ENCODE data around the gene SLC49A3. TPM values are rescaled to one million over a fixed set of nuclear protein-coding genes. Genes with fewer than 3 reads are reported as not detected.

Gene SLC49A3
- polyA plus RNA-seq, 5 donors, result 4.6 to 12.5 (median 8.0) TPM

GRCh38 chr4:666822-667544 lies 22.0 kb downstream of the SLC49A3 start:
- no peak for DNase-seq

DNA sequence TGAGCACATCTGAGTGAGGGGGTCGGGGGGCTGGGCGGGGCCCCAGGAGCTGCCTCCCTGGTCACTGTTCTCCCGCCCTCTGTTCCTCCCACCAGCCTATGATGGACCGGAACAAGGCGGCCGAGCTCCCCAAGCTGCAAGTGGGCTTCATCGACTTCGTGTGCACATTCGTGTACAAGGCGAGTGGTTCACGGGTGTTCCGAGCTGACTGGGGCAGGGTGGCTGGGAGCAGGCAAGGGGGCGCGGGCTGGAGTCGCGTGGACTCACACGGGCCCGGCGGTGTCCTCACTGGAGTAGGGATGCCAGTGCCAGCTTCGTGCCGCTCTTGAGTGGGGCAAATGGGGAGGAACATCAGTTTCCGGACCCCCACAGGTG lies 22.5 kb downstream of the SLC49A3 start:
- no peak for DNase-seq

- DNase-seq, result no peak
Observed at GRCh38 chr4:665751-666435, 23.1 kb downstream of the SLC49A3 start.

- DNase-seq, result no peak
Observed at GRCh38 chr4:665381-665750, 23.6 kb downstream of the SLC49A3 start.

- no peak for DNase-seq
Observed at GRCh38 chr4:664713-665231, 24.2 kb downstream of the SLC49A3 start.

DNA sequence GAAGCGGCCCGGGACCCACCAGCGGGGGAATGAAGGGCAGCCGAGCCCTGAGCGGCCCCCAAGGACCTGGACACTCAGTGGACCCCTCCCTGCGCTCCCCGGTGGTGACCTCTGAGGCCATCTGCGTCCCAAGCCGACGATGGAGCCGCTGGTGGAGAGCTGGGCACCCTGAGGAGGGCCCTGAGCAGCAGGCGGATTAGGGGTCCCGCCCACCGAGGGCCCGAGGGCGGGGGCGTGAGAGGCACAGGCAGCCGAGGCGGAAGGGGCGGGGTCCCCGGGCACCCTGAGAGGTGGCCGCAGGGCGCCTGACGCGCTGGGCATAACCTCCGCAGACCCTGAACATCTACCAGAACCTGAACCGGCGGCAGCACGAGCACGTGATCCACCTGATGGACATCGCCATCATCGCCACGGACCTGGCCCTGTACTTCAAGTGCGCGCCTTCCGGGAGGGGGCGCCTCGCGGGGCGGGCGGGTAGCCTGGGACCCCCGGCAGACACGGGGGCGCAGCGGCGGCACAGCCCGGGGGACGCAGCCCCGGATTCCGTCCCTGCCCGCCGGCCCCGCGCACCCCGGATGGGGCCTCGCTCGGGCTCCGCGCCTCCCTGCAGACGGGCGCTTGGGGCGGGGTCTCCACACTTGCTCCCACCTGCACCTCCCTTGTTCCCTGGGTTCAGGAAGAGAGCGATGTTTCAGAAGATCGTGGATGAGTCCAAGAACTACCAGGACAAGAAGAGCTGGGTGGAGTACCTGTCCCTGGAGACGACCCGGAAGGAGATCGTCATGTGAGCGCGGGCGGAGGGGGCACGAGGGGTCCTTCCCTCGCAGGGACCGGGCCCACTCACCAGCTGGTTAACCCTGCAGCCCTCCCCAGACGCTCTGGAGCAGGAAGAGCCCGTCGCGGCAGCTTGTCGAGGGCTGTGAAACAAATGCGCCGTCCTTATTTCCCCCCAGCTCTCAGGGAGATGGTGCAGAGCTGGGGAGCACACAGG lies 25.2 kb downstream of the SLC49A3 start:
- DNase-seq, result peak in 1 of 2 donors; percentile 55

- no peak for DNase-seq
Observed at GRCh38 chr4:663046-663437, 25.9 kb downstream of the SLC49A3 start.

- no peak for DNase-seq
Observed at GRCh38 chr4:661881-662761, 26.8 kb downstream of the SLC49A3 start.

DNA sequence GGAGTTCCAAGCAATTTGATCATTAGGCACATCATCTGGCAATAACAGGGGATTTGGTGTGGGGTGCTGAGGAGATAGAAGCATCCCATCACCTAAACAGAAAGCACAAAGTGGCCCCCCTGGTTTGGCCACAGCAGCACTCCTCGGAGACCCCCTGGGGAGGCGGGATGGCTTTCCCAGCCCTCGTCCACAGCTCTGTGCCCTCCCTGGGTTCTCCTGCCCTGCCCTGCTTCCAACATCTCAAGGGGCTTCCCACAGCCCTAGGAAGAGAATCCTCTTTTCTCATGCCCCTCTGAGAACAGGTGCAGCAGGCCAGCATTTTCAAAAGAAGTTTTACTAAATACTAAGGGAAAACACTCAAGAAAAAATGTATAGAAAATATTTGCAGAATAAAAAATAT lies 27.7 kb downstream of the SLC49A3 start:
- DNase-seq, result no peak

GRCh38 chr4:660401-660800 lies 28.6 kb downstream of the SLC49A3 start:
- DNase-seq, result no peak

DNA sequence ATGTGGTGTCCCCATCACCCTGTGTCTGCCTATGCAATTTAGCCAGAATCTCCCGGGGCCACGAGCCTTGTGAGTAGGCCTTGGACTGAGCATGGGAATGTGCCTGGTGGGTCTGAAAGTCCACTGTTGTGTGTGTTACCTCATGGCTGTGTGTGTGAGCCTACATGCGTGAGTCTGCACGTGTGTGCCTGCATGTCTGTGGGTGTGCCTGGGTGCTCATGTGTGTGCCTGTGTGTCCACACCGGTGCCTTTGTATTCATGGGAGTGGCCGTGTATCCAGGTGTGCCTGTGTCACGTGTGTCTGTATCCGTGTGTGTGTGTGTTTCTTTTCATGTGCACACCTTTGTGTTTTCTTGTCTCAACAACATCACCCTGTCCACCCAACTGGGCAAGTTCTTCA lies 29.1 kb downstream of the SLC49A3 start:
- no peak for DNase-seq

GRCh38 chr4:658681-659667 lies 30.0 kb downstream of the SLC49A3 start:
- DNase-seq, result no peak

DNA sequence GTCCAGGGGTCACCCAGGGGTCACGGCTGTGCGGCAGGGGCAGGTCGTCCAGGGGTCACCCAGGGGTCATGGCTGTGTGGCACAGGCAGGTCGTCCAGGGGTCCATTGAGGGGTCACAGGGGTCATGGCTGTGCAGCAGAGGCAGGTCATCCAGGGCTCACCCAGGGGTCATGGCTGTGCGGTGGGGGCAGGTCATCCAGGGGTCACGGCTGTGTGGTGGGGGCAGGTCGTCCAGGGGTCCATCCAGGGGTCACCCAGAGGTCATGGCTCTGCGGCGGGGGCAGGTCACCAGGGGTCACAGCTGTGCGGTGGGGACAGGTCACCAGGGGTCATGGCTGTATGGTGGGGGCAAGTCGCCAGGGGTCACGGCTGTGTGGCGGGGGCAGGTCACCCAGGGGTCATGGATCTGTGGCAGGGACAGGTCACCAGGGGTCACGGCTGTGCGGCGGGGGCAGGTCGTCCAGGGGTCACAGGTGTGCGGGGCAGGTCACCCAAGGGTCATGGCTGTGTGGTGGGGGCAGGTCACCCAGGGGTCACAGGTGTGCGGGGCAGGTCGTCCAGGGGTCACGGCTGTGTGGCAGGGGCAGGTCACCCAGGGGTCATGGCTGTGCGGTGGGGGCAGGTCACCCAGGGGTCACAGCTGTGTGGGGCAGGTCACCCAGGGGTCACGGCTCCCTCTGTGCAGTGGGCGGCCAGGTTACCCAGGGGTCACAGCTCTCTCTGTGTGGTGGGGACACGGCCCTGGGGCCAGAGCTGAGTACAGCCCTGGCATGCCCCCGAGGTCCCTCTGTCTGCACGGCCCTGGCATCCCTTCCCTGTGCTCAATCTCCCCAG lies 30.9 kb downstream of the SLC49A3 start:
- no peak for DNase-seq

DNA sequence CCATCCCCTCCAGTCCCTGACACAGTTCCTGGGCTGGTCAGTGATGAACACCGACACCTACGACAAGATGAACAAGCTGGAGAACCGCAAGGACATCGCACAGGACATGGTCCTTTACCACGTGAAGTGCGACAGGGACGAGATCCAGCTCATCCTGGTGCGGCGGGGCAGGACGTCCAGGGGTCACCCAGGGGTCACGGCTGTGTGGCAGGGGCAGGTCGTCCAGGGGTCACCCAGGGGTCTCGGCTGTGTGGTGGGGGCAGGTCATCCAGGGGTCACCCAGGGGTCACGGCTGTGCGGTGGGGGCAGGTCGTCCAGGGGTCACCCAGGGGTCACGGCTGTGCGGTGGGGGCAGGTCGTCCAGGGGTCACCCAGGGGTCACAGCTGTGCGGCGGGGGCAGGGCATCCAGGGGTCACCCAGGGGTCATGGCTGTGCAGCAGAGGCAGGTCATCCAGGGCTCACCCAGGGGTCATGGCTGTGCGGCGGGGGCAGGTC lies 31.6 kb downstream of the SLC49A3 start:
- DNase-seq, result no peak

- no peak for DNase-seq
Observed at GRCh38 chr4:656436-657337, 32.3 kb downstream of the SLC49A3 start.

GRCh38 chr4:655464-656151 lies 33.3 kb downstream of the SLC49A3 start:
- no peak for DNase-seq

DNA sequence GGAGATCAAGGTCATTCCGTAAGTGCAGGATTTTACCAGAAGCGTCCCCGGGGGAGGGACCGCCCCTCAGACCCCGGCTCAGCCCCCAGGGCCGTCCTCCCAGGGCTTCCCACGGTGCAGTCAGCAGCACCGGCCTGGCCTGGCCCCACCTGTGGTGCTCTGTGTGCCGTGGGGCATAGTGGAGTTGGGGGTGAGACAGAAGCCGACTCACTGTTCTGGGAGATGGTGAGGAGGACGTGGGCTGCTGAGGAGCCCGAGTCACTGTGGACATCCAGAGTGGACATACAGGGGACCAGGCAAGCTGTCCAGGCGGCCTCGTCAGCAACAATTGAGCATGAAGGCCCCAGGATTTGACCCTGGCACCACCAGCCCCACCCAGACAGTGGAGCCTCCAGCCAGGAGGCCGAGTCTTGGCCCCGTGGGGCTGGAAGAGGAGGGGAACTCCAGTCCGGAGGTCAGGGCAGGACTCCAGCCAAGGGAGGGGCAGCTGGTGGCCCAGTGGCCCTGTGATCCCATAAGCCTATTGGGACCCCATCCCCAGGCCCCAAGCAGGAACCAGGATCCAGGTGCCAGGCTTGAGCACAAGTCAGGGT lies 34.0 kb downstream of the SLC49A3 start:
- DNase-seq, result no peak

Measured in right lung (tissue), 5 donors.